SK-N-SH treated with all-trans-retinoic acid at 6 μM for 48 hours (cell line): ENCODE results near the gene CLCN7.

ENCODE experiments used
- ARNTL ChIP-seq: fragments of 450-650 bp; formaldehyde crosslinking; IDR thresholded peaks from 2 replicates; pipeline ENCODE4 v1.5.0; 2020; ENCODE audit warnings: low read depth, mild to moderate bottlenecking, moderate library complexity, borderline replicate concordance
- BACH2 ChIP-seq: fragments of 250-450 bp; sonication (Bioruptor Pico); IDR thresholded peaks from 2 replicates; pipeline ENCODE4 v1.9.0; 2021; ENCODE audit warnings: mild to moderate bottlenecking, borderline replicate concordance
- CREB5 ChIP-seq: fragments of 250-450 bp; sonication (Bioruptor Pico); IDR thresholded peaks from 2 replicates; pipeline ENCODE4 v1.5.1; 2020; ENCODE audit warnings: low read depth, mild to moderate bottlenecking, moderate library complexity
- ISL1 ChIP-seq: fragments of 250-450 bp; sonication (Bioruptor Pico); IDR thresholded peaks from 2 replicates; pipeline ENCODE4 v2.1.2; 2022; ENCODE audit warnings: mild to moderate bottlenecking, moderate library complexity
- OSR1 ChIP-seq: fragments of 250-450 bp; sonication (Bioruptor Pico); IDR thresholded peaks from 2 replicates; pipeline ENCODE4 v1.8.0; 2022; ENCODE audit warnings: moderate library complexity, mild to moderate bottlenecking, inconsistent platforms
- PATZ1 ChIP-seq: fragments of 250-450 bp; sonication (Bioruptor Pico); IDR thresholded peaks from 2 replicates; pipeline ENCODE4 v1.8.0; 2020; ENCODE audit warnings: mild to moderate bottlenecking, moderate library complexity, borderline replicate concordance
- PPARA ChIP-seq: fragments of 250-450 bp; sonication (Bioruptor Pico); IDR thresholded peaks from 2 replicates; pipeline ENCODE4 v1.5.0; 2020; ENCODE audit warnings: mild to moderate bottlenecking, borderline replicate concordance
- SNAI2 ChIP-seq: fragments of 250-450 bp; sonication (Bioruptor Pico); IDR thresholded peaks from 2 replicates; pipeline ENCODE4 v1.5.0; 2020; ENCODE audit warnings: mild to moderate bottlenecking, moderate library complexity
- TCF4 ChIP-seq: fragments of 250-450 bp; sonication (Bioruptor Pico); IDR thresholded peaks from 2 replicates; pipeline ENCODE4 v1.8.0; 2021; ENCODE audit warnings: mild to moderate bottlenecking, moderate library complexity, borderline replicate concordance
- TOX ChIP-seq: fragments of 250-450 bp; sonication (Bioruptor Pico); IDR thresholded peaks from 2 replicates; pipeline ENCODE4 v1.8.0; 2021; ENCODE audit warnings: mild to moderate bottlenecking, moderate library complexity, borderline replicate concordance
- ZC3H10 ChIP-seq: fragments of 250-450 bp; sonication (Bioruptor Pico); IDR thresholded peaks from 2 replicates; pipeline ENCODE4 v1.5.1; 2021; ENCODE audit warnings: mild to moderate bottlenecking, moderate library complexity
- ZFP3 ChIP-seq: fragments of 250-450 bp; sonication (Bioruptor Pico); IDR thresholded peaks from 2 replicates; pipeline ENCODE4 v1.5.0; 2020; ENCODE audit warnings: mild to moderate bottlenecking, moderate library complexity
- ZNF70 ChIP-seq: fragments of 450-650 bp; formaldehyde crosslinking; IDR thresholded peaks from 2 replicates; pipeline ENCODE4 v1.5.0; 2020; ENCODE audit warnings: mild to moderate bottlenecking, moderate library complexity
- TF ChIP-seq, protein P1 (sequence below): fragments of 250-450 bp; sonication (Bioruptor Pico); IDR thresholded peaks from 2 replicates; pipeline ENCODE4 v1.8.0; 2021; ENCODE audit warnings: low read depth, mild to moderate bottlenecking, moderate library complexity, borderline replicate concordance

GRCh38 chr16:1501630-1502029, 26.8 kb upstream of the CLCN7 start:
- TF ChIP-seq ARNTL (no peak), SNAI2 (CRISPR knock-in tag) (no peak), TOX (no peak), PPARA (CRISPR knock-in tag) (no peak), TCF4 (CRISPR knock-in tag) (no peak), BACH2 (CRISPR knock-in tag) (no peak), ZFP3 (CRISPR knock-in tag) (no peak), ZC3H10 (CRISPR knock-in tag) (no peak), CREB5 (CRISPR knock-in tag) (no peak), ZNF70 (CRISPR knock-in tag) (no peak), ISL1 (CRISPR knock-in tag) (no peak), PATZ1 (CRISPR knock-in tag) (no peak), OSR1 (CRISPR knock-in tag) (no peak)
- TF ChIP-seq, protein P1, sequence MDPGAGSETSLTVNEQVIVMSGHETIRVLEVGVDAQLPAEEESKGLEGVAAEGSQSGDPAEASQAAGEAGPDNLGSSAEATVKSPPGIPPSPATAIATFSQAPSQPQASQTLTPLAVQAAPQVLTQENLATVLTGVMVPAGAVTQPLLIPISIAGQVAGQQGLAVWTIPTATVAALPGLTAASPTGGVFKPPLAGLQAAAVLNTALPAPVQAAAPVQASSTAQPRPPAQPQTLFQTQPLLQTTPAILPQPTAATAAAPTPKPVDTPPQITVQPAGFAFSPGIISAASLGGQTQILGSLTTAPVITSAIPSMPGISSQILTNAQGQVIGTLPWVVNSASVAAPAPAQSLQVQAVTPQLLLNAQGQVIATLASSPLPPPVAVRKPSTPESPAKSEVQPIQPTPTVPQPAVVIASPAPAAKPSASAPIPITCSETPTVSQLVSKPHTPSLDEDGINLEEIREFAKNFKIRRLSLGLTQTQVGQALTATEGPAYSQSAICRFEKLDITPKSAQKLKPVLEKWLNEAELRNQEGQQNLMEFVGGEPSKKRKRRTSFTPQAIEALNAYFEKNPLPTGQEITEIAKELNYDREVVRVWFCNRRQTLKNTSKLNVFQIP (CRISPR knock-in tag), result no peak
